Fibroblast of skin of back (primary cell): Measurements from ENCODE around the gene RBM18.

Experiments
- DNase-seq: peaks from one replicate; pipeline ENCODE4 v3.0.0-alpha.2; 2013

The RBM18 gene

DNA sequence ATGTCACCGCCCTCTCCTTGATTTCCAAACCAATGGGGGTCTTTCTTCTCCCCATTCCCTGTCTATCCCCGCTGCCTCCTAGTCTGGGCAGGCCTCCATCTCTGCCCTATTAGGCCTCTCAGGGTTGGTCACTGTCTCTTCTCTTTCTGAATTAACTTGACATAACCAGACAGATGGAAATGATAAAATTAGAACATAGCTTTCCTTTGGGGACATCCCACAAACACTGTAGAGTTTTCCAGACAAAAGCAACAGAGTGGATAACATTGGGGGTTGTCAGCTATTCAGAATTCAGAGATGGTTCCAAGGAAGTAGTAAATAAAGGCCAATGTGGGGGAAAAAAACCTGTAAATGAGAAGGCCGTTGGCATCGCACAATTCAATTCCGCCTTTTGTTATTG lies 60.6 kb downstream of the RBM18 start:
- DNase-seq, result no peak

GRCh38 chr9:122202111-122202510 lies 62.5 kb downstream of the RBM18 start:
- DNase-seq, result no peak

GRCh38 chr9:122201641-122202040 lies 63.0 kb downstream of the RBM18 start:
- no peak for DNase-seq

DNA sequence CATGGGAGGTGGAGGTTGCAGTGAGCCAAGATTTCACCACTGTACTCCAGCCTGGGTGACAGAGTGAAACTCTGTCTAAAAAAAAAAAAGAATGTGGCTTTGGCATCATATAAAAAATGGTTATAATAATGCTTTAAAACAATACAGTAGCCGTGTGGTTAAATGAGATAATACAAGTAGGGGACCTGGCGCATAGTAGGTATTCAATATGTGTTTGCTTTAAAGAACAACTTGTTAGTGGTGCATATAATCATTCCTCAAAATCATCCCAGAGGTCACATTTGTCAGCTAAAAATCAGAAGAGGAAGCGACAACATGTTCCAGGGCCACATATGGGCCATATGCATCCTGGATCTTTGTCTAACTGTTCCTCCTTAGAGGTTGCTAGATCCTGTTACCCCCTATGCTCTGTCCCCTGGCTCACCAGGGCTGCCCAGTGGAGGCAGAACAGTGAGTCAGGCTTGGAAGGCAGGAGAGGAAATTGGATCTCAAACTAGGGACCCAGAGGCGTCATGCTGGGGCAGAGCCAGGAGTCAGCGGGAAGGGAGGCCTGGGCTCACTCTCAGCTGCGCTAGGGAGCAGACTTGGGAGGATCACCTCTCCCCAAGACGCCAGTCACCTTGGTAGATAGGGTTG lies 63.6 kb downstream of the RBM18 start:
- peak; percentile 26 for DNase-seq

GRCh38 chr9:122197882-122198281 lies 66.8 kb downstream of the RBM18 start:
- DNase-seq, result no peak

DNA sequence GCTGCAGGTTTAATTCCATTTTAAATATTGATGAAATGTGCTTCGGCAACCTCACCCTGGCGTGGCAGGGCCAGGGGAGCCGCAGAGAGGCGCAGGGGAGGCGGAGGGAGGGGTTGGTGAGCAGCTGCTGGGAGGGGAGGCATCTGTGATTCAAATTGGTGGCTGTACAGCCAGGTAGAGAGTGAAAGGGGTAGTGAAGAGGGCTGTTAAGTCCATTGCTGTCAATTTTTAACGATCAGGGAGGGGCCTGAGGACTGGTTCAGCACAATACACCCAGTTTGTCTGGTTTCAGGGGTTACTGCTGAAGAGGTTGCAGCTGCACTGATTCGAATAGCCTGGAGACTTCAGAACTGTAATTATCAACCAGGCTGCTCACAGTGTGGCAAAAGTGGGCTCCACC lies 67.2 kb downstream of the RBM18 start:
- DNase-seq, result no peak

GRCh38 chr9:122195875-122196274 lies 68.8 kb downstream of the RBM18 start:
- DNase-seq, result no peak

DNA sequence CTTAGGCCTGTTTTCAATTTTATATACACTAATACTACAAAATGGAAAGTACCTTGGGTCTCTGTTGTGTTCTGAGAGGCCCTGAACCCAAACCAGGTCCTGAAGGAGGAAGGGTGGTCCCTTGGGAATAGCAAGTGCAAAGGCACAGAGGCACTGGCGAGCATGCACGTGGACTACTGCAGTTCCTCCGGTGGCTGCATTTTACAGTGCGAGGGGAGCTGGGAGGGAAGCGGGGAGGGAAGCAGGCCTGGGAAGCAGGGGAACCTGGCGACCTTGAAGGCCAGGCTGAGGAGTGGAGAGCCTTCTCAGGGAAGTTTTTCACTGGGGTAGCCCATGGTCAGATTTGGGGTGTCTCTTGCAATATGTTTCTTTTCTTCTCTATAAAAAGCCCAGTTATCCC lies 71.0 kb downstream of the RBM18 start:
- no peak for DNase-seq

DNA sequence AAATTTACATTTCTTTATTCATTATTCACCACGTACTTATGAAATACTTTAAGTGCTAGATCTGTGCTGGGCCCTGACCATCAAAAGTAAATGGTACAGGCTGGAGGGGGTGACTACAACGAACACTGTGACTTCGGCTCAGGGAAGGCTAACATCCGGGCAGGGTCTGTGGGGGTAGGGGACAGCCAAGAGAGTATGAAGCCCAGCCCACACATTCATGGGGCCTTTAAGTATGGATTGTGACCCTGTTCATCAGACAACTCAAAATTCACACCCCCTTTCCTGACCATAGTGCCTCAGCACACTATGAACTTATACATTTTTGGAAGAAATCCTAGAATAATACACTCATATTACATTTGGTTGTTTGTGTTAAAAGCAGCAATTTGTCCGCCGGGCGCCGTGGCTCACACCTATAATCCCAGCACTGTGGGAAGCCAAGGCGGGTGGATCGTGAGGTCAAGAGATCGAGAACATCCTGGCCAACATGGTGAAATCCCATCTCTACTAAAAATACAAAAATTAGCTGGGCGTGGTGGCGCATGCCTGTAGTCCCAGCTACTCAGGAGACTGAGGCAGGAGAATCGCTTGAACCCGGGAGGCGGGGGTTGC lies 71.6 kb downstream of the RBM18 start:
- no peak for DNase-seq

DNA sequence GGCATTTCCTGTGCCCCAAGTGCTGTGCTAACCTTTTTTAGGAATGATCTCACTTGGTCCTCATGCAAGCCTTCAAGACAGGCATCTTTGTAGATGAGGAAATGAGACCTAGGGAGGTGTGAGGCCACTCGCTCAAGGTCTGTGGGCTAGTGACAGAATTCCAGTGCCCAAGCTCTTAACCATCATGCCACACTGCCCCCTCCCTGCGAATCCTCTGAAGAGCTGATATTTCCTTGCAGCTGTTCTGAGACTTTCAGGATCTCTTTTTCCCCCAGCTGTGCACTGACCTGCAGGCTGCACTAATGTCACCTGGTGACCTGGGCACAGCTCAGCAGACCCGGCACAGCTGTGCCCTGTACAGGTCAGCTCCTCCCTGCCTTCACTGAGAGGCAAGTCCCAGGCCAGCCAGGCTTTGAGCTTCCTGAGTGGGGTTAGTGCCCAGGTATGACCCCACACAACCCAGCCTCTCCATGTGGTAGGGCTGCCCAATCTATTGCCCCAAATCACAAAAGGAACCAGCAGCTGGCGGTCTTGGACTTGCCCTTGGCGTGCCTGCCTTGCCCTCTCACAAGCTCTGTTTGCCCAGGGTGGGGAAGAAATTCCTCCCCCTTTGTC lies 72.3 kb downstream of the RBM18 start:
- DNase-seq, result no peak

GRCh38 chr9:122191584-122191983 lies 73.1 kb downstream of the RBM18 start:
- DNase-seq, result no peak

DNA sequence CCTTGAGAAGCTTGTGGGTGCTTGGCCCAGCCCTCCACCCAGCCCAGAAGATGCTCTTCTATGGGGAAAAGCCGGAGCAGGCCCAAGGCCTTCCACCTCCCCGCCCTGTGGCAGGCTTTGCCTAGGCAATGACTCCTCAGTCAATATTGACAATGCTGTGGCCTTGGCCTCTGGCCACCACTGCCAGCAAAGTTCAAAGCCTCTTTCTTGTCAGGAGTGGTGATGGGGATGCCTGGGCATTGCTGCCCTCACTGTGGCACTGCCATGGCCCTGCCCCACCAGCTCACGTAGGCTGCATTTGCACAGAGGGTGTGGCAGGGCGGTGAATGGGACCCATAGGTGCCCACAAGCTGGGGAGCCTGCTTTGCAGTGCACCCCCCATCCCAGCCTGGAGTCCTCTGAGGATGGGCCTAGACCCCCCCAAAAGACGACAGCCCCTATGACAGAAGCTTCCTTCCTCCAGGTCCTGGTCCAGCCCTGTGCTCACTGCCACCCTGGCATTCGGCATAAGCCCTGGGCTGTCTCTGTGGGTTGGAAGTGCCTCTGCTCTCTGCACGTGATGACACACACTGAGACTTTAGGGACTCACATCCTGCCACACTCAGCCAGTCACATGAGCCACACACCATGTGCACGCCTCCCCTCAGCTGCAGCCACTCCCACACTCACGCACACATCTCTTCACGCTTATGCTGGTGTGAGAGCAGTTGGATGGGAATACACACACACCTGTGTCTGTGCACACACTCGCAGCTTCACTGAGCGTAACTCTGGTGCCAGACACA lies 73.9 kb downstream of the RBM18 start:
- DNase-seq, result peak; percentile 40

GRCh38 chr9:122188369-122188768 lies 76.3 kb downstream of the RBM18 start:
- no peak for DNase-seq
